HepG2 (cell line): ENCODE measurements around the gene ABI3BP. TPM values are rescaled to one million over a fixed set of nuclear protein-coding genes. Genes with fewer than 3 reads are reported as not detected.

Experiments
- ATAC-seq: fragments of 200-7000 bp; cut with Tn5 transposase; 3 replicates; pipeline ENCODE4 v1.9.1; 2020; ENCODE audit warnings: mild to moderate bottlenecking, moderate library complexity
- BruUV-seq: library from RNA; stranded (reverse); fragments of 400-500 nt; replicated peaks from 2 replicates; lab custom pipeline; 2021; lab: Mats Ljungman, UMichigan
- CTCF ChIA-PET: fragments of 300-600 bp; formaldehyde crosslinking; extraction: SDS; loops from one replicate; lab custom pipeline; 2021; ENCODE audit warnings: low total read pairs, inconsistent platforms, low intra/inter-chr PET ratio; lab: Yijun Ruan, JAX
- POLR2A ChIA-PET: fragments of 350-600 bp; sonication (Branson Sonifier 250); formaldehyde crosslinking; loops from one replicate; lab custom pipeline; 2020; ENCODE audit warnings: antibody characterized with exemption, inconsistent platforms; lab: Yijun Ruan, JAX
- DNase-seq: peaks from one replicate; pipeline ENCODE4 v3.0.0-alpha.2; 2015; ENCODE audit warnings: low spot score
- FAIRE-seq: peaks from 3 replicates; lab custom pipeline; 2011; peaks lifted over from hg19 to GRCh38; lab: Jason Lieb, UNC
- H2AFZ ChIP-seq: one replicate; pipeline ENCODE4 v1.6.1; 2011; ENCODE audit warnings: low read length, inconsistent platforms
- H3K27ac ChIP-seq: fragments of 300-600 bp; 3 replicates; pipeline ENCODE4 v1.8.0; 2011; ENCODE audit warnings: mixed run types, mild to moderate bottlenecking, mixed read lengths, low read length, inconsistent platforms; ENCODE audit not compliant: insufficient read depth; ENCODE audit errors: extremely low read length
- H3K27me3 ChIP-seq, 2 experiments: fragments of 200-600 bp in 1 of 2; 2 replicates in 1 of 2; 3 replicates in 1 of 2; pipeline versions ENCODE4 v1.6.0 to v1.8.0; 2011; ENCODE audit warnings: low read length in 2 of 2, mild to moderate bottlenecking in 2 of 2, moderate library complexity in 2 of 2, inconsistent platforms in 1 of 2; ENCODE audit not compliant: insufficient read depth in 2 of 2, control insufficient read depth in 1 of 2
- H3K36me3 ChIP-seq, 2 experiments: fragments of 200-600 bp in 1 of 2; replicated peaks in 1 of 2; 2 replicates in 1 of 2; 3 replicates in 1 of 2; pipeline versions ENCODE4 v1.5.1 to v1.8.0; 2011; ENCODE audit warnings: low read length in 2 of 2, inconsistent platforms in 1 of 2; ENCODE audit not compliant: insufficient read depth in 2 of 2, control insufficient read depth in 1 of 2
- H3K4me1 ChIP-seq: 2 replicates; pipeline ENCODE4 v1.5.1; 2012; ENCODE audit warnings: low read length, inconsistent platforms; ENCODE audit not compliant: insufficient read depth
- H3K4me2 ChIP-seq: 2 replicates; pipeline ENCODE4 v1.6.0; 2011; ENCODE audit warnings: low read depth, low read length, inconsistent platforms
- H3K4me3 ChIP-seq, 3 experiments: fragments of 200-600 bp in 1 of 3; sonication (generic), shearing (Covaris generic) in 1 of 3; replicated peaks in 1 of 3; 2 replicates each; pipeline ENCODE4 v1.5.1; 2011 to 2016; ENCODE audit warnings: low read length in 3 of 3, inconsistent platforms in 2 of 3, low read depth in 2 of 3, mild to moderate bottlenecking in 2 of 3, control low read depth in 1 of 3, mixed read lengths in 1 of 3; ENCODE audit not compliant: insufficient read depth in 1 of 3
- H3K79me2 ChIP-seq: one replicate; pipeline ENCODE4 v1.6.1; 2011; ENCODE audit warnings: low read length, inconsistent platforms; ENCODE audit not compliant: insufficient read depth
- H3K9ac ChIP-seq: 2 replicates; pipeline ENCODE4 v1.6.0; 2011; ENCODE audit warnings: mild to moderate bottlenecking, low read depth, low read length, inconsistent platforms; ENCODE audit not compliant: insufficient read depth
- H3K9me3 ChIP-seq: 2 replicates; pipeline ENCODE4 v1.5.1; 2012; ENCODE audit warnings: mild to moderate bottlenecking, low read length
- H4K20me1 ChIP-seq: 2 replicates; pipeline ENCODE4 v1.6.0; 2011; ENCODE audit warnings: inconsistent platforms, mild to moderate bottlenecking, low read length, moderate library complexity; ENCODE audit not compliant: insufficient read depth
- AHDC1 ChIP-seq: sonication (generic); formaldehyde crosslinking; IDR thresholded peaks from 2 replicates; pipeline ENCODE4 v1.5.1; 2020; ENCODE audit warnings: mild to moderate bottlenecking, missing genetic modification reagents, borderline replicate concordance
- BATF2 ChIP-seq: sonication (generic); formaldehyde crosslinking; IDR thresholded peaks from 2 replicates; pipeline ENCODE4 v1.8.0; 2022; ENCODE audit warnings: mild to moderate bottlenecking, missing genetic modification reagents, moderate library complexity
- EEA1 ChIP-seq: sonication (generic); formaldehyde crosslinking; IDR thresholded peaks from 2 replicates; pipeline ENCODE4 v1.5.1; 2020; ENCODE audit warnings: mild to moderate bottlenecking, missing genetic modification reagents, borderline replicate concordance
- GATA4 ChIP-seq: sonication (generic); IDR thresholded peaks from 2 replicates; pipeline ENCODE4 v1.6.1; 2016; ENCODE audit warnings: antibody characterized with exemption, low read depth, borderline replicate concordance
- KAT7 ChIP-seq: IDR thresholded peaks from 2 replicates; pipeline ENCODE4 v1.6.1; 2018; ENCODE audit warnings: borderline replicate concordance, missing compliant biosample characterization
- MTA3 ChIP-seq: sonication (generic); formaldehyde crosslinking; IDR thresholded peaks from 2 replicates; pipeline ENCODE4 v1.4.0; 2020; ENCODE audit warnings: missing genetic modification reagents
- PHF20 ChIP-seq: sonication (generic); formaldehyde crosslinking; IDR thresholded peaks from 2 replicates; pipeline ENCODE4 v1.5.0; 2020; ENCODE audit warnings: mild to moderate bottlenecking, missing genetic modification reagents
- STAT5B ChIP-seq: sonication (generic); formaldehyde crosslinking; IDR thresholded peaks from 2 replicates; pipeline ENCODE4 v1.4.0; 2020; ENCODE audit warnings: missing genetic modification reagents
- TRIM24 ChIP-seq: sonication (generic); formaldehyde crosslinking; IDR thresholded peaks from 2 replicates; pipeline ENCODE4 v1.8.0; 2022; ENCODE audit warnings: mild to moderate bottlenecking, missing genetic modification reagents
- ZBTB21 ChIP-seq: sonication (generic); formaldehyde crosslinking; IDR thresholded peaks from 2 replicates; pipeline ENCODE4 v1.4.0; 2020; ENCODE audit warnings: missing genetic modification reagents
- ZKSCAN8 ChIP-seq: IDR thresholded peaks from 2 replicates; pipeline ENCODE4 v1.6.1; 2016; ENCODE audit warnings: borderline replicate concordance, missing genetic modification reagents, missing compliant biosample characterization
- ZNF282 ChIP-seq: fragments of 450-650 bp; IDR thresholded peaks from 2 replicates; pipeline ENCODE4 v1.6.1; 2018; ENCODE audit not compliant: partially characterized antibody
- ZNF549 ChIP-seq: sonication (generic); formaldehyde crosslinking; IDR thresholded peaks from 2 replicates; pipeline ENCODE4 v1.5.0; 2020; ENCODE audit warnings: missing genetic modification reagents
- WGBS: methylation state at CpG from one replicate; pipeline ENCODE4 v1.1.6; 2017; ENCODE audit warnings: low lambda C conversion rate; 5-methylcytosine and 5-hydroxymethylcytosine counted together
- in situ Hi-C: cut with HindIII; loops from 2 replicates; pipeline ENCODE4 v1.10.0; 2017; ENCODE audit warnings: low pct_unique_long_range_greater_than_20kb; ENCODE audit not compliant: extremely low pct_ligation_motif_present
- intact Hi-C: fragments of 100-400 bp; cut with micrococcal nuclease; formaldehyde crosslinking; loops from one replicate; pipeline ENCODE4 v1.10.0; 2022; ENCODE audit not compliant: unreplicated experiment
- polyA plus RNA-seq, 8 experiments: library from polyadenylated mRNA; depleted of rRNA in 3 of 8; stranded (reverse) in 7 of 8; unstranded in 1 of 8; fragments of >200 nt; fragmentation: Illumina TruSeq in 4 of 8; extraction: Trizol in 4 of 8; gene quantifications; 2 replicates each; pipeline versions ENCODE4 v1.2.1 to v1.2.3, GENCODE V29; 2011 to 2016; ENCODE audit warnings: low read depth in 4 of 8, missing spikeins in 1 of 8, mixed read lengths in 1 of 8; ENCODE audit not compliant: insufficient read depth in 1 of 8
- total RNA-seq, 5 experiments: library from RNA; depleted of rRNA; stranded (reverse); fragments of >200 nt; fragmentation: Illumina TruSeq; extraction: Trizol; gene quantifications; 2 replicates each; pipeline ENCODE4 v1.2.3, GENCODE V29; 2016; ENCODE audit warnings: low read depth in 1 of 5
- TF ChIP-seq, protein P1 (sequence below): IDR thresholded peaks from 2 replicates; pipeline ENCODE4 v1.6.1; 2012; ENCODE audit warnings: low read length, improper control_type of control experiment
- TF ChIP-seq, protein P2 (sequence below): sonication (generic); formaldehyde crosslinking; IDR thresholded peaks from 2 replicates; pipeline ENCODE4 v1.5.1; 2020; ENCODE audit warnings: missing genetic modification reagents, mild to moderate bottlenecking, borderline replicate concordance

The ABI3BP gene
- total and polyA plus RNA-seq, 2 of the 13 experiments (the other 11 are each of a cell fraction or from before 2014, with no cell fraction given): not detected

DNA sequence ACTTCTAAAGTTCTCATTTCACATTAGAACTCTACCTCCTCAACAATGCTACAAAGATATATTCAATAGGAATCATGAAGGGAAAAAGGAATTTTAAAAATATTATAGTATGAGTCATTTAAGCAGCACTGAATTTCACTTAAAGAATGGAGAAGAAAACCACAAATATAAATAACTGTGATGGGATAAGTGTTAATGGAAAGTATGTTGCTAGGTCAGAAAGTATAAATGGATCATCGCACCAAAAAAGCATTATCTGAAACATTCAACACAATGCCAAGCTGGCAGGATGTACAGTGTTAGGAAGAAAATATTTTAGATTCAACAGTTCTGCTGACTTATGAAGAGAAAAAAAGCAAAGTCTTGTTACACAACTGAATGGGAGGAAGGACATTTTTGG is 182.6 kb downstream of the ABI3BP start:
- ChIA-PET CTCF (no interaction called here), POLR2A (no interaction called here)
- Histone ChIP-seq H3K27ac (no peak overlapping the region), H3K9ac (no peak overlapping the region), H3K36me3 (no peaks in the 10 kb centered on the region), H2AFZ (no peak overlapping the region), H4K20me1 (no peaks in the 10 kb centered on the region), H3K4me3 (no peak overlapping the region), H3K4me1 (no peaks in the 10 kb centered on the region), H3K4me2 (no peak overlapping the region), H3K9me3 (no peaks in the 10 kb centered on the region), H3K79me2 (no peaks in the 10 kb centered on the region), H3K27me3 (peaks cover 0 to 3% of the 10 kb centered on the region in 2 experiments; a peak in 1 of 5 replicates)
- no TSS peak for BruUV-seq
- DNase-seq (no peak), ATAC-seq (no peak), FAIRE-seq (no peak)
- intact Hi-C loops: no loop called here
- 57% methylated on average over 1 of the region's 1 CpG for WGBS
- in situ Hi-C loops: no loop called here
- TF ChIP-seq PHF20 (no peak), KAT7 (CRISPR knock-in tag) (no peak), ZBTB21 (no peak), ZNF282 (no peak), STAT5B (CRISPR knock-in tag) (no peak), BATF2 (CRISPR knock-in tag) (no peak), ZKSCAN8 (CRISPR knock-in tag) (no peak), EEA1 (no peak), ZNF549 (no peak), MTA3 (CRISPR knock-in tag) (no peak), AHDC1 (CRISPR knock-in tag) (no peak), TRIM24 (CRISPR knock-in tag) (no peak), GATA4 (no peak)
- TF ChIP-seq, protein P1, sequence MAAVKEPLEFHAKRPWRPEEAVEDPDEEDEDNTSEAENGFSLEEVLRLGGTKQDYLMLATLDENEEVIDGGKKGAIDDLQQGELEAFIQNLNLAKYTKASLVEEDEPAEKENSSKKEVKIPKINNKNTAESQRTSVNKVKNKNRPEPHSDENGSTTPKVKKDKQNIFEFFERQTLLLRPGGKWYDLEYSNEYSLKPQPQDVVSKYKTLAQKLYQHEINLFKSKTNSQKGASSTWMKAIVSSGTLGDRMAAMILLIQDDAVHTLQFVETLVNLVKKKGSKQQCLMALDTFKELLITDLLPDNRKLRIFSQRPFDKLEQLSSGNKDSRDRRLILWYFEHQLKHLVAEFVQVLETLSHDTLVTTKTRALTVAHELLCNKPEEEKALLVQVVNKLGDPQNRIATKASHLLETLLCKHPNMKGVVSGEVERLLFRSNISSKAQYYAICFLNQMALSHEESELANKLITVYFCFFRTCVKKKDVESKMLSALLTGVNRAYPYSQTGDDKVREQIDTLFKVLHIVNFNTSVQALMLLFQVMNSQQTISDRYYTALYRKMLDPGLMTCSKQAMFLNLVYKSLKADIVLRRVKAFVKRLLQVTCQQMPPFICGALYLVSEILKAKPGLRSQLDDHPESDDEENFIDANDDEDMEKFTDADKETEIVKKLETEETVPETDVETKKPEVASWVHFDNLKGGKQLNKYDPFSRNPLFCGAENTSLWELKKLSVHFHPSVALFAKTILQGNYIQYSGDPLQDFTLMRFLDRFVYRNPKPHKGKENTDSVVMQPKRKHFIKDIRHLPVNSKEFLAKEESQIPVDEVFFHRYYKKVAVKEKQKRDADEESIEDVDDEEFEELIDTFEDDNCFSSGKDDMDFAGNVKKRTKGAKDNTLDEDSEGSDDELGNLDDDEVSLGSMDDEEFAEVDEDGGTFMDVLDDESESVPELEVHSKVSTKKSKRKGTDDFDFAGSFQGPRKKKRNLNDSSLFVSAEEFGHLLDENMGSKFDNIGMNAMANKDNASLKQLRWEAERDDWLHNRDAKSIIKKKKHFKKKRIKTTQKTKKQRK: no peak
- TF ChIP-seq, protein P2, sequence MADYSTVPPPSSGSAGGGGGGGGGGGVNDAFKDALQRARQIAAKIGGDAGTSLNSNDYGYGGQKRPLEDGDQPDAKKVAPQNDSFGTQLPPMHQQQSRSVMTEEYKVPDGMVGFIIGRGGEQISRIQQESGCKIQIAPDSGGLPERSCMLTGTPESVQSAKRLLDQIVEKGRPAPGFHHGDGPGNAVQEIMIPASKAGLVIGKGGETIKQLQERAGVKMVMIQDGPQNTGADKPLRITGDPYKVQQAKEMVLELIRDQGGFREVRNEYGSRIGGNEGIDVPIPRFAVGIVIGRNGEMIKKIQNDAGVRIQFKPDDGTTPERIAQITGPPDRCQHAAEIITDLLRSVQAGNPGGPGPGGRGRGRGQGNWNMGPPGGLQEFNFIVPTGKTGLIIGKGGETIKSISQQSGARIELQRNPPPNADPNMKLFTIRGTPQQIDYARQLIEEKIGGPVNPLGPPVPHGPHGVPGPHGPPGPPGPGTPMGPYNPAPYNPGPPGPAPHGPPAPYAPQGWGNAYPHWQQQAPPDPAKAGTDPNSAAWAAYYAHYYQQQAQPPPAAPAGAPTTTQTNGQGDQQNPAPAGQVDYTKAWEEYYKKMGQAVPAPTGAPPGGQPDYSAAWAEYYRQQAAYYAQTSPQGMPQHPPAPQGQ (CRISPR knock-in tag): no peak
